Lower leg skin (tissue), 3 donors: Measurements from ENCODE around the gene UST.

Source experiments
- CTCF ChIP-seq, 3 donors: fragments of 450-650 bp; IDR thresholded peaks; one replicate each; pipeline ENCODE4 v1.5.1; 2016; ENCODE audit warnings: antibody characterized with exemption in 3 of 3, mild to moderate bottlenecking in 3 of 3, moderate library complexity in 2 of 3
- POLR2A ChIP-seq, 2 donors: fragments of 450-650 bp; IDR thresholded peaks; one replicate each; pipeline ENCODE4 v1.6.1; 2016 to 2017; ENCODE audit warnings: antibody characterized with exemption in 2 of 2, mild to moderate bottlenecking in 1 of 2, moderate library complexity in 1 of 2

- TF ChIP-seq POLR2A (IDR thresholded peaks at IDR 0.05) (no peak), CTCF (IDR thresholded peaks at IDR 0.05) (no peak)
Measured at GRCh38 chr6:148808786-148809304, 62.0 kb downstream of the UST start.
